ENCODE measurements around the gene DHDH. TPM values are rescaled to one million over a fixed set of nuclear protein-coding genes. Genes with fewer than 3 reads are reported as not detected.

DHDH gene
- total and polyA plus RNA-seq, 2 of the 13 experiments (the other 11 are each of a cell fraction or from before 2014, with no cell fraction given), result 0.13 to 0.91 TPM

DNA sequence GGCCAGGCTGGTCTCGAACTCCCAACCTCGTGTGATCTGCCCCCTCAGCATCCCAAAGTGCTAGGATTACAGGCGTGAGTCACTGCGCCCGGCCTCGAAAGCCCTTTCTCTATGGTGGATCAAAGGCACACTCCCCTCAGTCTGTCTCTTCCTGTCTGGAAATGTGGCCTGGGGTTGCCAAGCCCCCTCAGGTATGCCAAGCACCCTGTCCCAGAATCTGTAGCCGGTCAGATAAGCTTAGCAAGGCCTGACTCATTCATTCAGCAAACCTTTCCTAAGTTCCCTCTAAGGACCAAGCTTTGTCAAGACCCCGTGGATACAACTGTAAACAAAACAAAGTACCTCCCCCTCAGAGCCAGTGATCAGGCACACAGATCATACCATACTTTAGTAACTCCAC lies 19.3 kb upstream of the DHDH start:
- FAIRE-seq, result no peak
- CTCF ChIA-PET (ENCODE audit: low intra/inter-chr PET ratio, low total read pairs), result no interaction called here
- no peak overlapping the region for H3K27ac ChIP-seq (ENCODE audit: extremely low read length, insufficient read depth, low read length)

More for the DNA sequence above, 19.3 kb upstream of the DHDH start:
- no peaks in the 10 kb centered on the region for H3K9me3 ChIP-seq (ENCODE audit: low read length)
- no peak for TF ChIP-seq SATB2 (CRISPR knock-in tag; IDR thresholded peaks at IDR 0.05)
- TF ChIP-seq ZNF3 (CRISPR knock-in tag; IDR thresholded peaks at IDR 0.05), result no peak
- no peak for TF ChIP-seq NR3C1 (CRISPR knock-in tag; IDR thresholded peaks at IDR 0.05)
- no peak for TF ChIP-seq ETV5 (CRISPR knock-in tag; IDR thresholded peaks at IDR 0.05; ENCODE audit: borderline replicate concordance)
- TF ChIP-seq KLF15 (CRISPR knock-in tag; IDR thresholded peaks at IDR 0.05; ENCODE audit: borderline replicate concordance), result no peak
- TF ChIP-seq SNAI1 (CRISPR knock-in tag; IDR thresholded peaks at IDR 0.05; ENCODE audit: borderline replicate concordance), result no peak
- no peak for TF ChIP-seq ZFY (CRISPR knock-in tag; IDR thresholded peaks at IDR 0.05)
- TF ChIP-seq REL (CRISPR knock-in tag; conservative IDR thresholded peaks at IDR 0.05), result no peak
- no peak for TF ChIP-seq ZNF768 (CRISPR knock-in tag; IDR thresholded peaks at IDR 0.05)
- TF ChIP-seq WIZ (CRISPR knock-in tag; IDR thresholded peaks at IDR 0.05), result no peak
- TF ChIP-seq, protein P1, sequence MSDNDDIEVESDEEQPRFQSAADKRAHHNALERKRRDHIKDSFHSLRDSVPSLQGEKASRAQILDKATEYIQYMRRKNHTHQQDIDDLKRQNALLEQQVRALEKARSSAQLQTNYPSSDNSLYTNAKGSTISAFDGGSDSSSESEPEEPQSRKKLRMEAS (IDR thresholded peaks at IDR 0.05), result no peak
- TF ChIP-seq, protein P2, sequence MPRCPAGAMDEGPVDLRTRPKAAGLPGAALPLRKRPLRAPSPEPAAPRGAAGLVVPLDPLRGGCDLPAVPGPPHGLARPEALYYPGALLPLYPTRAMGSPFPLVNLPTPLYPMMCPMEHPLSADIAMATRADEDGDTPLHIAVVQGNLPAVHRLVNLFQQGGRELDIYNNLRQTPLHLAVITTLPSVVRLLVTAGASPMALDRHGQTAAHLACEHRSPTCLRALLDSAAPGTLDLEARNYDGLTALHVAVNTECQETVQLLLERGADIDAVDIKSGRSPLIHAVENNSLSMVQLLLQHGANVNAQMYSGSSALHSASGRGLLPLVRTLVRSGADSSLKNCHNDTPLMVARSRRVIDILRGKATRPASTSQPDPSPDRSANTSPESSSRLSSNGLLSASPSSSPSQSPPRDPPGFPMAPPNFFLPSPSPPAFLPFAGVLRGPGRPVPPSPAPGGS (CRISPR knock-in tag; IDR thresholded peaks at IDR 0.05), result no peak
- no peak for TF ChIP-seq ZNF354B (CRISPR knock-in tag; IDR thresholded peaks at IDR 0.05)
- TF ChIP-seq NR2C2 (CRISPR knock-in tag; IDR thresholded peaks at IDR 0.05; ENCODE audit: borderline replicate concordance), result no peak
- no peak for TF ChIP-seq ZNF724P (CRISPR knock-in tag; IDR thresholded peaks at IDR 0.05; ENCODE audit: borderline replicate concordance)
- TF ChIP-seq ZNF564 (CRISPR knock-in tag; IDR thresholded peaks at IDR 0.05), result no peak
- TF ChIP-seq CBX1 (IDR thresholded peaks at IDR 0.05; ENCODE audit: low read depth), result no peak
- TF ChIP-seq ZNF703 (CRISPR knock-in tag; IDR thresholded peaks at IDR 0.05; ENCODE audit: borderline replicate concordance), result no peak
- no peak for TF ChIP-seq PPARG (CRISPR knock-in tag; conservative IDR thresholded peaks at IDR 0.05)
- DNase-seq (ENCODE audit: low spot score) (no peak), ATAC-seq (no peak)
- H3K4me2 ChIP-seq (ENCODE audit: low read depth, low read length), result no peak overlapping the region
- H3K36me3 ChIP-seq (replicated peaks in 1 of 2; ENCODE audit: control insufficient read depth in 1 of 2, insufficient read depth in 2 of 2, low read length in 2 of 2), result peaks cover 19 to 65% of the 10 kb centered on the region in 2 experiments
- in situ Hi-C loops (cut with HindIII; ENCODE audit: extremely low pct_ligation_motif_present, low pct_unique_long_range_greater_than_20kb) (no loop called here), intact Hi-C loops (cut with micrococcal nuclease; ENCODE audit: unreplicated experiment) (no loop called here)
- H2AFZ ChIP-seq (ENCODE audit: low read length), result no peak overlapping the region
- H3K27me3 ChIP-seq (ENCODE audit: control insufficient read depth in 1 of 2, insufficient read depth in 2 of 2, low read length in 2 of 2), result no peaks in the 10 kb centered on the region
- H3K4me1 ChIP-seq (ENCODE audit: insufficient read depth, low read length), result no peaks in the 10 kb centered on the region
- H3K9ac ChIP-seq (ENCODE audit: insufficient read depth, low read depth, low read length), result no peak overlapping the region
- WGBS (ENCODE audit: low lambda C conversion rate), result 97% methylated on average over 8 of the region's 8 CpGs
- no TSS peak for BruUV-seq (replicated peaks)
- no peaks in the 10 kb centered on the region for H3K79me2 ChIP-seq (ENCODE audit: insufficient read depth, low read length)
- H3K4me3 ChIP-seq (replicated peaks in 1 of 3; ENCODE audit: insufficient read depth in 1 of 3, low read depth in 2 of 3, low read length in 3 of 3), result no peak overlapping the region
- POLR2A ChIA-PET, result no interaction called here
- no peaks in the 10 kb centered on the region for H4K20me1 ChIP-seq (ENCODE audit: insufficient read depth, low read length)
